Measurements from ENCODE around the gene ABI2.

GRCh38 chr2:203444738-203445137, 116.5 kb downstream of the ABI2 start:
- TF ChIP-seq EZH2phosphoT487 (IDR thresholded peaks at IDR 0.05; ENCODE audit: insufficient read depth, low read depth) (no peak), EZH2 (IDR thresholded peaks at IDR 0.05; ENCODE audit: insufficient read depth, poor library complexity, severe bottlenecking) (no peak)

Measured in GM23248 (cell line).